Measurements from ENCODE around the gene KAT2B.

KAT2B gene

DNA sequence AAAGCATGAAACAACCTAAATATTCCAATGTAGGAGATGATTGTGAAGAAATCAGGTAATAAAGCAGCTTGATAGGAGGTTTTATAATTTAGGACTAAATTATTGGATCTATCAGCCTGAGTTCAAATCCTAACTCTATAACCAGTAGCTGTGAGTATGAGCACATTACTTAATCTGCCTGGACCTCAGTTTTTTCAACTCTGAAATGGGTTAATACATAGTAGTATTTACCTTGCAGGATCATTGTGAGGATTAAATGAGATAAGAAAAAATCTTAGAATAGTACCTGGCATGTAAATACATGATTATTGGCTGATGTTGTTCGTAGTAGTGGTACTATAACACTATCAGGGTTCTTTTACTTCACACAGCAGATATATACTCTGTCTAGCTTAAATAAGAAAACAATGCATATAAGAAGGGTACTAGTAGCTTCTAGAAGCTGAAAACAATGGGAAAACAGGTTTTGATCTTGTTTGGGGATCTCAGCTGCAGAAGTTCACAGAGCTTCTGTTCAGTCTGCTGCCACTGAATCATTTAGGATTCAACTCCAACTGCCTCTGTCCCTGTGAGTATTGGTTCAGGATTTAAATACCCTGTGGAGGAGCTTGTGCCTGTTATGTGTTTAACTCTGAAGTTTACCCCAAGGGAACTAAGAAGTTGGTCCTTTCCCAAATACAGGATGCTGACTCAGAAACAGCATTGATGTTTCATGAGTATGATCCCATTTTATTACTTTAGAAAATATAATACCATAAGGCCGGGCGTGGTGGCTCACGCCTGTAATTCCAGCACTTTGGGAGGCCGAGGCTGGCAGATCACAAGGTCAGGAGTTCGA is 34.2 kb downstream of the KAT2B start:
- Histone ChIP-seq H3K4me3 (ENCODE audit: insufficient read length, low read depth) (no peak overlapping the region), H3K36me3 (ENCODE audit: insufficient read depth, insufficient read length, low read length) (no peaks in the 10 kb centered on the region), H3K9me3 (ENCODE audit: insufficient read depth, low read length) (no peaks in the 10 kb centered on the region), H3K9ac (ENCODE audit: insufficient read length, low read depth) (no peak overlapping the region), H3K4me1 (ENCODE audit: insufficient read depth, insufficient read length) (peaks cover 6% of the 10 kb centered on the region), H3K27me3 (ENCODE audit: insufficient read depth, insufficient read length) (peaks cover 11% of the 10 kb centered on the region)
- TF ChIP-seq SUZ12 (IDR thresholded peaks at IDR 0.05; ENCODE audit: extremely low read depth, insufficient read depth, insufficient read length) (no peak), YY1 (IDR thresholded peaks at IDR 0.05; ENCODE audit: insufficient read depth, insufficient read length) (no peak), ZNF274 (IDR thresholded peaks at IDR 0.05; ENCODE audit: low read depth, low read length) (no peak)
- DNase-seq (ENCODE audit: low read depth, low spot score) = no peak

DNA sequence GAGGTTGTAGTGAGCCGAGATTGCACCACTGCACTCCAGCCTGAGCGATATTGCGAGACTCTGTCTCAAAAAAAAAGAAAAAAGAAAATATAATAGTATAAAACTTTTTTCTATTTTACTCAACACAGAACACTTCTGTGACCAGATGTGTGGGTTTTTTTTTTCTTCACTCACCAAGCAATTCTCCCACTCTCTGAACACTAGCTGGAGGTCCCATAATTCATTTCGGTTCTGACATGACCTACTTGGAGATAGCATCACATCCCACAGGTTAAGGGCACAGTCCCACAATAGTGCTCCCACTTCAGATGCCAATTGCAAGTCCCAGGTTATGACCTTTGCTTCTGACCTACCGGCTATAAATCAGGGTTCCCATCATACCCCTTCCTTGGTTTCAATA is 35.0 kb downstream of the KAT2B start:
- H3K9ac ChIP-seq (ENCODE audit: insufficient read length, low read depth) = no peak overlapping the region
- H3K9me3 ChIP-seq (ENCODE audit: insufficient read depth, low read length) = no peaks in the 10 kb centered on the region
- no peak for DNase-seq (ENCODE audit: low read depth, low spot score)
- no peak overlapping the region for H3K4me3 ChIP-seq (ENCODE audit: insufficient read length, low read depth)
- TF ChIP-seq YY1 (IDR thresholded peaks at IDR 0.05; ENCODE audit: insufficient read depth, insufficient read length) = no peak
- no peaks in the 10 kb centered on the region for H3K36me3 ChIP-seq (ENCODE audit: insufficient read depth, insufficient read length, low read length)
- H3K27me3 ChIP-seq (ENCODE audit: insufficient read depth, insufficient read length) = peaks cover 11% of the 10 kb centered on the region
- H3K4me1 ChIP-seq (ENCODE audit: insufficient read depth, insufficient read length) = peaks cover 6% of the 10 kb centered on the region

DNA sequence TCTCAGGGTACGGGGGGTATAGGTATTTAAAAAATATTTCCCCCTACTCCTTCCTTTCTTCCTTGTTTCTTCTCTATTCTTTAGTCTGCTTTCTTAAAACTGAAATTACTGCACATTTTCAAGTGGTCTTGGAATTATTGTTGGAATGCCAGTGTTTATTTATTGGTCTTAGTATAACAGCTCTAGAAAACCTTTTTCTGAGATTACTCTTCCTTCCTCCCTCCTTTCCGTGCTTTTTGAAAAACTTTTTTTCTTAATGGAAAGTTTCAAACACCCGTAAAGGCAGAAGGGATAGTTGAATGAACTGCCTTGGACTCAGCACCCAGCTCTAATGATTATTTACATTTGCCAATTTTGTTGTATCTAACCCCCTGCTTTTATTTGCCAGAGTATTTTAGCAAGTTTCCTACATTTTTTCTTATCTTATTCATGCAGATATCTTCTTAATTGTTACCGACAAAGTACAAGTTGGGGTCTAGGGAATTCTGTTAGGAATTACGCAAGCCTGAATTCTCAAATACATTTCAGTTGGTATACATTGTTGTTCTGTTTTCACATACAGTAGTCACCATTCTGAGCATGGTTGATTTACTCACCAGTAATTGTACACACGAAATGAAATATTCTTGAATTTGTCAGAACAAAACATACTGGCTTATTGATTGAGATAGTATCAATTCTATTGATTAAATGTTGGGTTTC is 36.2 kb downstream of the KAT2B start:
- no peak overlapping the region for H3K4me3 ChIP-seq (ENCODE audit: insufficient read length, low read depth)
- TF ChIP-seq ZNF274 (IDR thresholded peaks at IDR 0.05; ENCODE audit: low read depth, low read length) = no peak
- no peak for TF ChIP-seq SUZ12 (IDR thresholded peaks at IDR 0.05; ENCODE audit: extremely low read depth, insufficient read depth, insufficient read length)
- TF ChIP-seq YY1 (IDR thresholded peaks at IDR 0.05; ENCODE audit: insufficient read depth, insufficient read length) = no peak
- H3K4me1 ChIP-seq (ENCODE audit: insufficient read depth, insufficient read length) = peaks cover 6% of the 10 kb centered on the region
- H3K9me3 ChIP-seq (ENCODE audit: insufficient read depth, low read length) = no peaks in the 10 kb centered on the region
- no peak for DNase-seq (ENCODE audit: low read depth, low spot score)
- no peak overlapping the region for H3K9ac ChIP-seq (ENCODE audit: insufficient read length, low read depth)
- no peaks in the 10 kb centered on the region for H3K36me3 ChIP-seq (ENCODE audit: insufficient read depth, insufficient read length, low read length)
- H3K27me3 ChIP-seq (ENCODE audit: insufficient read depth, insufficient read length) = peaks cover 7% of the 10 kb centered on the region

DNA sequence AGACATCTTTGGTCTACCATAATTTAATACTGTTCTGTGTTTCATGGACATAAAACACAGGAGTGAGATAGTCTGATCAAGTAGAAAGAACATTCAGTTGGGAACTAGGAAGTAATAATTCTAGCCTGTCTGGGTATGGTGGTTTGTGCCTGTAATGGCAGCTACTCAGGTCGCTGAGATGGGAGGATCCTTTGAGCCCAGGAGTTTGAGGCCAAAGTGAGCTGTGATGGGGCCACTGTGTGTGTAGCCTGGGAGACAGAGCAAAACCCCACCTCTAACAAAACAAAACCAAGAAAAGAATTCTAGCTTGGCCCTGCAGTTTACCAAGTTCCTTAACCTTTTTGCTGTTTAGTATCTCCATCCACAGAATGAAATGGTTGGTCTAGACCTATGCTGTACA is 36.8 kb downstream of the KAT2B start:
- no peak for DNase-seq (ENCODE audit: low read depth, low spot score)
- no peak for TF ChIP-seq ZNF274 (IDR thresholded peaks at IDR 0.05; ENCODE audit: low read depth, low read length)
- TF ChIP-seq SUZ12 (IDR thresholded peaks at IDR 0.05; ENCODE audit: extremely low read depth, insufficient read depth, insufficient read length) = no peak
- TF ChIP-seq YY1 (IDR thresholded peaks at IDR 0.05; ENCODE audit: insufficient read depth, insufficient read length) = no peak

DNA sequence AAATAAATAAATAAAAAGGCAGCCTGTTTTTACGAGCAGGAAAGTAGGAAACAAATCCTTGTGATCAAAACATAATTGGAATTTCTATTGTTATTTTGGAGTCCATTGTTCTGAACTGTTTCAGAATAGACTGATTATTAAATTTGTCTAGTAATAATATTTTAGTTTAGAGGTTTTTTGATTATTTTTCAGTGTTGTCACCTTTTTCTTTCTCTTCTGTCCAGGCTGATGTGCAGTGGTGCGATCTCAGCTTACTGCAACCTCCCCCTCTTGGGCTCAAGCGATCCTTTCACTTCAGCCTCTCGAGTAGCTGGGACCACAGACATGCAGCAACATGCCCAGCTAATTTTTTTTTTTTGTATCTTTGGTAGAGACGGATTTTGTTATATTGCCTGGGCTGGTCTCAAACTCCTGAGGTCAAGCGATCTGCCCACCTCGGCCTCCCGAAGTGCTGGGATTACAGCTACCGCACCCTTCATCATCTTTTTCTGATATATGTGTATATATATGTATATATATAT is 38.0 kb downstream of the KAT2B start:
- H3K36me3 ChIP-seq (ENCODE audit: insufficient read depth, insufficient read length, low read length) = no peaks in the 10 kb centered on the region
- H3K9ac ChIP-seq (ENCODE audit: insufficient read length, low read depth) = no peak overlapping the region
- no peak overlapping the region for H3K4me3 ChIP-seq (ENCODE audit: insufficient read length, low read depth)
- TF ChIP-seq SUZ12 (IDR thresholded peaks at IDR 0.05; ENCODE audit: extremely low read depth, insufficient read depth, insufficient read length) (no peak), YY1 (IDR thresholded peaks at IDR 0.05; ENCODE audit: insufficient read depth, insufficient read length) (no peak), ZNF274 (IDR thresholded peaks at IDR 0.05; ENCODE audit: low read depth, low read length) (no peak)
- H3K27me3 ChIP-seq (ENCODE audit: insufficient read depth, insufficient read length) = no peaks in the 10 kb centered on the region
- no peaks in the 10 kb centered on the region for H3K4me1 ChIP-seq (ENCODE audit: insufficient read depth, insufficient read length)
- H3K9me3 ChIP-seq (ENCODE audit: insufficient read depth, low read length) = no peaks in the 10 kb centered on the region
- no peak for DNase-seq (ENCODE audit: low read depth, low spot score)

More for the DNA sequence above, 36.8 kb downstream of the KAT2B start:
- H3K4me1 ChIP-seq (ENCODE audit: insufficient read depth, insufficient read length) = peaks cover 6% of the 10 kb centered on the region
- H3K9ac ChIP-seq (ENCODE audit: insufficient read length, low read depth) = no peak overlapping the region
- peaks cover under 1% of the 10 kb centered on the region for H3K27me3 ChIP-seq (ENCODE audit: insufficient read depth, insufficient read length)
- no peak overlapping the region for H3K4me3 ChIP-seq (ENCODE audit: insufficient read length, low read depth)
- no peaks in the 10 kb centered on the region for H3K36me3 ChIP-seq (ENCODE audit: insufficient read depth, insufficient read length, low read length)
- no peaks in the 10 kb centered on the region for H3K9me3 ChIP-seq (ENCODE audit: insufficient read depth, low read length)

DNA sequence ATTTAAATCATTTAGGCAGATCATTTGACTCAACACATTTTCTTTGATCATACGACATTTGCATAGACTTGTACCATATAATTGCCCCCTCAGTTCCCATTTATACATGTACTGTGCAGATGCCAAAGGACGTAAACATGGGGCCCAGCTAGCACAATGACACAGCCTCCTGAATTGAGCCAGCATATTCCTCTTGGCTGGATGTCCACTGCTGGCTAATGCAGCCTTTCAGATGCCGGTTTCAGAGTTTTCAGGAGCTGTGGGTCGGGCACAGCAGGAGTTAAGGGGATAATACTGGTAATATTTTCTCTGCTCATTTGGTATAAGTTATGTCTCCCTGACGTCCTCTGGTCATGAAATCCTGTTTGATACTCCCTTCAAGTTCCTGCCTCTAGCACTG is 39.4 kb downstream of the KAT2B start:
- H3K9me3 ChIP-seq (ENCODE audit: insufficient read depth, low read length) = no peaks in the 10 kb centered on the region
- H3K27me3 ChIP-seq (ENCODE audit: insufficient read depth, insufficient read length) = no peaks in the 10 kb centered on the region
- TF ChIP-seq ZNF274 (IDR thresholded peaks at IDR 0.05; ENCODE audit: low read depth, low read length) (no peak), SUZ12 (IDR thresholded peaks at IDR 0.05; ENCODE audit: extremely low read depth, insufficient read depth, insufficient read length) (no peak)
- H3K9ac ChIP-seq (ENCODE audit: insufficient read length, low read depth) = no peak overlapping the region
- H3K36me3 ChIP-seq (ENCODE audit: insufficient read depth, insufficient read length, low read length) = no peaks in the 10 kb centered on the region
- DNase-seq (ENCODE audit: low read depth, low spot score) = no peak
- no peak overlapping the region for H3K4me3 ChIP-seq (ENCODE audit: insufficient read length, low read depth)
- H3K4me1 ChIP-seq (ENCODE audit: insufficient read depth, insufficient read length) = no peaks in the 10 kb centered on the region

DNA sequence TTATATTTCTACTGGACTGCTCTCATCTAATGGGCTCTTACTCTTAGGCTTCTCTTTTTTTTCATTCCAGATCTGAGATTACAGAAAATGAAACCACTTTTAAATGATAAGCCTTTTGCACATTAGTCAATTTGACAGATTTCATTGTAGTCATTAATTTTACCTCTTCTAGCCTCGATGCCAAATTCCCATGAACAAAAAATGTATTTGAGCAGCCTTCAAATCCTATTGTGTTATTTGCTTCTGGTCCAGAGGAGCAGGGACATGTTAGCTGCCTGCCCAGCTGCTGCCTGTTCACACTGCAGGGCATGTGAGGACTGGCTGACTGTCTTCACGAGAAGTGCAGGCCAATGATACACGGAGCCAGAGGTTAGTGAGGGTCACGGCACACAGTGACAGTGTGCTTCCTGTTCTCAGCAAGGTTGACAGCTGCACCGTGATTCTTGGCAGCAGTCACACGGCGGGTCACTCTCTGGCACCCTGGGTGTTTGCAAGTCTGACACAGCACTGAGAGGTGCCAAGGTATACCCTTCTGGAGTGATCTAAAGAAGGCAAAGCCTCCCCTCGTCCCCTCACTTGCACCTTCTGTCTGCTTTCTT is 40.8 kb downstream of the KAT2B start:
- Histone ChIP-seq H3K4me3 (ENCODE audit: insufficient read length, low read depth) (no peak overlapping the region), H3K9me3 (ENCODE audit: insufficient read depth, low read length) (no peaks in the 10 kb centered on the region), H3K9ac (ENCODE audit: insufficient read length, low read depth) (peak overlapping the region; percentile 23), H3K4me1 (ENCODE audit: insufficient read depth, insufficient read length) (no peaks in the 10 kb centered on the region), H3K27me3 (ENCODE audit: insufficient read depth, insufficient read length) (no peaks in the 10 kb centered on the region), H3K36me3 (ENCODE audit: insufficient read depth, insufficient read length, low read length) (no peaks in the 10 kb centered on the region)
- TF ChIP-seq YY1 (IDR thresholded peaks at IDR 0.05; ENCODE audit: insufficient read depth, insufficient read length) = no peak
- no peak for TF ChIP-seq ZNF274 (IDR thresholded peaks at IDR 0.05; ENCODE audit: low read depth, low read length)
- no peak for TF ChIP-seq SUZ12 (IDR thresholded peaks at IDR 0.05; ENCODE audit: extremely low read depth, insufficient read depth, insufficient read length)
- DNase-seq (ENCODE audit: low read depth, low spot score) = no peak

Data from NT2/D1 (cell line).